GM13976 (cell line): ENCODE measurements around the gene FTCD.

ENCODE experiments used
- DNase-seq: peaks from one replicate; pipeline ENCODE4 v3.0.0; 2012; ENCODE audit warnings: low spot score
- CTCF ChIP-seq: IDR thresholded peaks from 2 replicates; pipeline ENCODE4 v1.5.1; 2012; ENCODE audit warnings: borderline replicate concordance, mild to moderate bottlenecking; ENCODE audit not compliant: insufficient read depth; ENCODE audit errors: extremely low read depth, missing control alignments, control extremely low read depth
- in situ Hi-C: fragments of 300-500 bp; cut with MboI; formaldehyde crosslinking; loops from one replicate; pipeline ENCODE4 v1.12.0; 2022; ENCODE audit warnings: low sequenced_read_pairs, mixed read lengths, inconsistent platforms; ENCODE audit not compliant: unreplicated experiment

The FTCD gene

DNA sequence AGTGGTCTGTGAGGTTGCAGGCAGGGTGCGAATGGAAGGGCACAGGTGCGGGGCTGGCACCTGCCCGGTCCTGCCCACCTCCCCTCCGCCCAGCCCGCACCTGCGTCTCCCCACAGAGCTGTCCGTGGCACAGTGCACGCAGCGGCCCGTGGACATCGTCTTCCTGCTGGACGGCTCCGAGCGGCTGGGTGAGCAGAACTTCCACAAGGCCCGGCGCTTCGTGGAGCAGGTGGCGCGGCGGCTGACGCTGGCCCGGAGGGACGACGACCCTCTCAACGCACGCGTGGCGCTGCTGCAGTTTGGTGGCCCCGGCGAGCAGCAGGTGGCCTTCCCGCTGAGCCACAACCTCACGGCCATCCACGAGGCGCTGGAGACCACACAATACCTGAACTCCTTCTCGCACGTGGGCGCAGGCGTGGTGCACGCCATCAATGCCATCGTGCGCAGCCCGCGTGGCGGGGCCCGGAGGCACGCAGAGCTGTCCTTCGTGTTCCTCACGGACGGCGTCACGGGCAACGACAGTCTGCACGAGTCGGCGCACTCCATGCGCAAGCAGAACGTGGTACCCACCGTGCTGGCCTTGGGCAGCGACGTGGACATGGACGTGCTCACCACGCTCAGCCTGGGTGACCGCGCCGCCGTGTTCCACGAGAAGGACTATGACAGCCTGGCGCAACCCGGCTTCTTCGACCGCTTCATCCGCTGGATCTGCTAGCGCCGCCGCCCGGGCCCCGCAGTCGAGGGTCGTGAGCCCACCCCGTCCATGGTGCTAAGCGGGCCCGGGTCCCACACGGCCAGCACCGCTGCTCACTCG is 23.3 kb downstream of the FTCD start:
- no peak for TF ChIP-seq CTCF
- no peak for DNase-seq
- in situ Hi-C loops, result no loop called here

DNA sequence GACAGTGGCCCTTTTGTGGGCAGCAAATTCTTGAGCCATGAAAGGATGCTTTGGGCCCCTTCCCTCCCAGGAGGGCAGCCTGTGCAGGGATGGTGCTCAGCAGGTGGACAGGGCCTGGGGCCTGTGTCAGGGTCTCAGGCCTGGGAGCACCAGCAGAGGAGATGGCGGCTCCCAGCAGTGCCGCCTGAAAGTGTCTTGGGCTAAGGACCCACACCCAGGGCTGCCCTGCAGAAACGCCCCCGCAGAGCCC is 23.9 kb downstream of the FTCD start:
- TF ChIP-seq CTCF, result no peak
- no peak for DNase-seq
- in situ Hi-C loops, result no loop called here

DNA sequence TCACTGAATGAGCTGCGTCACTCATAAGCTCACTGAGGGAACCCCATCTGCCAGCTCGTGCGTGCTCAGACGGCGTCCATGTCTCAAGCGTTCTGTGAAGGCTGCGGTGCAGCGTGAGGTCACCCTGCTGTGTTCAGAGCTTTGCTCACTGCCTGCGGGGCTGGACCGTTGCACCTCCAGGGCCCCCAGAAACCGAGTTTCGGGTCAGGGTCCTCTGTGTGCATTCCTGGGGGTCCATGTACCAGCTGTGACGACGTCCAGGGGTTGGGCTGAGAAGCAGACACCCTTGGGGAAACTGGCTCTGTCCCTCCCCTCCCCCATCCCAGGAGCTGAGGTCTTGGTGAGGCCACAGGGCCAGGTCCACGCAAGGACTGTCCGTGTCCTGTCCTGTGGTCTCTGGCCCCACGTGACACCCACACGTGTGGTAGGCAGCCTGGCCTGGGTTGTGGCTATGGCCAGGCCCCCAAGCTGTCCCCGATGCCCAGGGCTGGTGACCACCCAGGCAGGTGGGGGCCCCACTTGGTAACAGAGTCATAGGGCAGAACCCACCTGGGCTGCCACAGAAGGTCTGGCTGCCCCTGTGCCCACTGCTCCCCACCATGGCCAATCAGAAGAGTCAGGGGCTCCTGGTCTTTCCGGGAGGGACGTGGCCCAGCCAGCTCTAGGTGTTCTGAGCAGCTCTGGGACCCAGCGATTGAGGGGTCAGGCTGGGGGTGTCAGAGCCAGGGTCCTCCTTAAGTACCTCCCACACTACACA is 24.4 kb downstream of the FTCD start:
- no peak for TF ChIP-seq CTCF
- in situ Hi-C loops, result no loop called here
- no peak for DNase-seq

- no peak for DNase-seq
- in situ Hi-C loops, result no loop called here
- TF ChIP-seq CTCF, result no peak
Measured at GRCh38 chr21:46129846-46130651, 25.3 kb downstream of the FTCD start.

GRCh38 chr21:46128933-46129571 is 26.3 kb downstream of the FTCD start:
- no peak for TF ChIP-seq CTCF
- DNase-seq, result no peak
- in situ Hi-C loops, result no loop called here

- no peak for TF ChIP-seq CTCF
- no peak for DNase-seq
- in situ Hi-C loops, result no loop called here
Measured at GRCh38 chr21:46128106-46128932, 27.1 kb downstream of the FTCD start.
